CD4-positive, alpha-beta T cell (primary cell): ENCODE measurements around the gene TMEM95. TPM values are rescaled to one million over a fixed set of nuclear protein-coding genes. Genes with fewer than 3 reads are reported as not detected.
"Not testable (repeated sequence)": the region's sequence is repeated elsewhere in the genome, so short reads cannot be mapped to it uniquely, and the experiment has no call there.

Experiments
- ATAC-seq: fragments of 200-7000 bp; cut with Tn5 transposase; one replicate; pipeline ENCODE4 v1.10.0; 2022; ENCODE audit warnings: mild to moderate bottlenecking; ENCODE audit not compliant: poor library complexity
- CTCF ChIA-PET: fragments of 350-600 bp; sonication (Branson Sonifier 250); formaldehyde crosslinking; loops from one replicate; lab custom pipeline; 2021; ENCODE audit warnings: antibody characterized with exemption, inconsistent platforms; lab: Charles Lee
- POLR2A ChIA-PET: fragments of 350-600 bp; sonication (Branson Sonifier 250); formaldehyde crosslinking; loops from one replicate; lab custom pipeline; 2021; ENCODE audit warnings: antibody characterized with exemption, inconsistent platforms; lab: Charles Lee
- DNase-seq, 14 experiments: peaks; one replicate each; pipeline ENCODE4 v3.0.0-alpha.2; 2013 to 2020; ENCODE audit warnings: mixed read lengths in 2 of 14
- H3K27ac ChIP-seq, 2 donors: one replicate each; pipeline versions ENCODE4 v1.5.1 to v1.7.0; 2013; ENCODE audit warnings: low read length in 2 of 2, low read depth in 1 of 2, mild to moderate bottlenecking in 1 of 2
- H3K27me3 ChIP-seq, 2 experiments: 1 replicate in 1 of 2; 2 replicates in 1 of 2; pipeline versions ENCODE4 v1.6.1 to v1.7.0; 2013; ENCODE audit warnings: low read length in 2 of 2, control low read depth in 1 of 2, mild to moderate bottlenecking in 1 of 2, moderate library complexity in 1 of 2; ENCODE audit not compliant: insufficient read depth in 2 of 2, control insufficient read depth in 1 of 2
- H3K36me3 ChIP-seq: one replicate; pipeline ENCODE4 v1.6.1; 2013; ENCODE audit warnings: low read length, control low read depth; ENCODE audit not compliant: insufficient read depth
- H3K4me1 ChIP-seq: one replicate; pipeline ENCODE4 v1.6.1; 2013; ENCODE audit warnings: low read length, control low read depth; ENCODE audit not compliant: insufficient read depth
- H3K4me3 ChIP-seq: one replicate; pipeline ENCODE4 v1.5.1; 2013; ENCODE audit warnings: mild to moderate bottlenecking, low read length, moderate library complexity
- H3K9me3 ChIP-seq, 2 experiments: 1 replicate in 1 of 2; 2 replicates in 1 of 2; pipeline versions ENCODE4 v1.6.1 to v1.7.0; 2013; ENCODE audit warnings: low read length in 2 of 2, mild to moderate bottlenecking in 2 of 2, control low read depth in 1 of 2, moderate library complexity in 1 of 2; ENCODE audit not compliant: control insufficient read depth in 1 of 2, insufficient read depth in 1 of 2
- H3K27ac Mint-ChIP-seq: one replicate; pipeline ENCODE4 v1.8.0; 2020; ENCODE audit warnings: mixed read lengths
- H3K27me3 Mint-ChIP-seq: one replicate; pipeline ENCODE4 v1.8.0; 2021; ENCODE audit warnings: mixed read lengths
- H3K36me3 Mint-ChIP-seq: one replicate; pipeline ENCODE4 v1.8.0; 2021; ENCODE audit warnings: low read depth, mixed read lengths
- H3K4me1 Mint-ChIP-seq: one replicate; pipeline ENCODE4 v1.8.0; 2021; ENCODE audit warnings: low read depth, mixed read lengths
- H3K4me3 Mint-ChIP-seq: one replicate; pipeline ENCODE4 v1.8.0; 2020; ENCODE audit warnings: mild to moderate bottlenecking, mixed read lengths
- H3K9me3 Mint-ChIP-seq: one replicate; pipeline ENCODE4 v1.8.0; 2020; ENCODE audit warnings: mixed read lengths
- CTCF ChIP-seq: fragments of 200-600 bp; IDR thresholded peaks from one replicate; pipeline ENCODE4 v1.8.0; 2022; ENCODE audit warnings: antibody characterized with exemption, mild to moderate bottlenecking
- intact Hi-C, 2 experiments: fragments of 100-400 bp; cut with DNase I in 1 of 2; cut with micrococcal nuclease in 1 of 2; formaldehyde crosslinking; loops; one replicate each; pipeline versions ENCODE4 v1.15.1 to v1.9.0; 2023 to 2025; cut with DNase I, micrococcal nuclease
- total RNA-seq, 174 experiments: library from RNA in 2 of 174; stranded (reverse) in 2 of 174; gene quantifications; one replicate each; pipeline ENCODE4 v1.2.3 and lab custom pipeline; 2021 to 2026

TMEM95 gene
- total RNA-seq, 2 experiments from 2014 or later = not detected

- no peak overlapping the region for H3K4me3 ChIP-seq
- Mint-ChIP-seq H3K36me3 (peaks cover 40% of the 10 kb centered on the region), H3K27me3 (no peaks in the 10 kb centered on the region), H3K9me3 (no peaks in the 10 kb centered on the region), H3K27ac (peak overlapping the region; percentile 91), H3K4me1 (peaks cover 56% of the 10 kb centered on the region), H3K4me3 (peak overlapping the region; percentile 89)
- H3K27ac ChIP-seq = peak overlapping the region; percentile 55 to 64
- H3K9me3 ChIP-seq = no peaks in the 10 kb centered on the region
- TF ChIP-seq CTCF = no peak
- no peak for ATAC-seq
- POLR2A ChIA-PET = interaction anchor here (0.8 to 6.2 kb wide), 5 partner anchors 14 to 352 kb away, joined by 3 to 96 read pairs (median 27); partner anchors contain the start of genes KCTD11 and TP53
- DNase-seq = no peak
- H3K36me3 ChIP-seq = peaks cover 23% of the 10 kb centered on the region
- CTCF ChIA-PET = interaction anchor here (1.5 kb wide), 1 partner anchor 15 kb away, joined by 7 read pairs; no protein-coding TSS in a partner anchor
- peaks cover 89% of the 10 kb centered on the region for H3K4me1 ChIP-seq
- intact Hi-C loops = no loop called here
- H3K27me3 ChIP-seq = no peaks in the 10 kb centered on the region
Measured at GRCh38 chr17:7334938-7335538, 19.9 kb upstream of the TMEM95 start.

GRCh38 chr17:7335765-7336164, 19.2 kb upstream of the TMEM95 start:
- Mint-ChIP-seq H3K27ac (peak overlapping the region; percentile 91), H3K4me1 (peaks cover 53% of the 10 kb centered on the region), H3K4me3 (peak overlapping the region; percentile 89), H3K36me3 (peaks cover 45% of the 10 kb centered on the region)
- not testable (repeated sequence) for H3K9me3 ChIP-seq, H3K27me3 Mint-ChIP-seq, H3K27me3 ChIP-seq, DNase-seq, H3K9me3 Mint-ChIP-seq, ATAC-seq
- POLR2A ChIA-PET = interaction anchor here (0.9 to 6.2 kb wide), 26 partner anchors 8 to 351 kb away, joined by 3 to 96 read pairs (median 6); partner anchors contain the start of genes DVL2, GABARAP, GPS2 and KCTD11
- CTCF ChIA-PET = interaction anchor here (0.9 to 2.5 kb wide), 11 partner anchors 9 to 225 kb away, joined by 3 to 12 read pairs (median 7); partner anchors contain the start of genes SENP3, SLC2A4 and TMEM95
- Histone ChIP-seq H3K4me1 (peaks cover 85% of the 10 kb centered on the region), H3K36me3 (peaks cover 30% of the 10 kb centered on the region), H3K4me3 (peak overlapping the region; percentile 91), H3K27ac (peak overlapping the region; percentile 55 to 64)
- intact Hi-C loops = loop anchor here in 1 of 2 experiments (2.0 kb wide), 1 partner anchor 15 kb away; no protein-coding TSS in a partner anchor

GRCh38 chr17:7336240-7337175, 18.4 kb upstream of the TMEM95 start, which contains the start of gene ACAP1:
Gene ACAP1, plus strand, starts transcription at chr17:7336529. Its CDS starts 206 bp downstream, at chr17:7336735.
- intact Hi-C loops = loop anchor here in 1 of 2 experiments (2.0 kb wide), 1 partner anchor 14 kb away; no protein-coding TSS in a partner anchor
- Histone ChIP-seq H3K9me3 (no peaks in the 10 kb centered on the region), H3K27ac (peak within 1 kb of the TSS; percentile 55 to 64), H3K27me3 (no peaks in the 10 kb centered on the region), H3K4me3 (peak within 1 kb of the TSS; percentile 91), H3K36me3 (peaks cover 36% of the 10 kb centered on the region), H3K4me1 (peaks cover 88% of the 10 kb centered on the region)
- peak; percentile 75 to 95 (median 90) for DNase-seq
- ChIA-PET POLR2A (interaction anchor here (0.7 to 6.2 kb wide), 34 partner anchors 9 to 350 kb away, joined by 3 to 96 read pairs (median 6); partner anchors contain the start of genes DVL2, FXR2, GABARAP and GPS2), CTCF (interaction anchor here (0.9 to 2.5 kb wide), 14 partner anchors 9 to 224 kb away, joined by 3 to 12 read pairs (median 4); partner anchors contain the start of genes GPS2, SENP3, SLC2A4 and TMEM95)
- Mint-ChIP-seq H3K9me3 (no peaks in the 10 kb centered on the region), H3K27me3 (no peaks in the 10 kb centered on the region), H3K4me1 (peaks cover 52% of the 10 kb centered on the region), H3K4me3 (peak within 1 kb of the TSS; percentile 89), H3K27ac (peak within 1 kb of the TSS; percentile 91), H3K36me3 (peaks cover 48% of the 10 kb centered on the region)
- ATAC-seq = peak; percentile 96
- TF ChIP-seq CTCF = no peak

GRCh38 chr17:7337600-7337999, 17.4 kb upstream of the TMEM95 start:
- H3K27me3 Mint-ChIP-seq, H3K27me3 ChIP-seq, H3K9me3 ChIP-seq, ATAC-seq, DNase-seq, H3K9me3 Mint-ChIP-seq: not testable (repeated sequence)
- peak overlapping the region; percentile 89 for H3K4me3 Mint-ChIP-seq
- Histone ChIP-seq H3K4me1 (peaks cover 86% of the 10 kb centered on the region), H3K27ac (peak overlapping the region in 1 of 2 donors; percentile 64), H3K36me3 (peaks cover 47% of the 10 kb centered on the region), H3K4me3 (peak overlapping the region; percentile 91)
- H3K4me1 Mint-ChIP-seq = peaks cover 46% of the 10 kb centered on the region
- ChIA-PET CTCF (interaction anchor here (1.8 to 2.5 kb wide), 5 partner anchors 13 to 223 kb away, joined by 7 to 12 read pairs (median 10); partner anchors contain the start of genes SENP3 and TMEM95), POLR2A (interaction anchor here (0.6 to 6.2 kb wide), 22 partner anchors 7 to 885 kb away, joined by 3 to 96 read pairs (median 8); partner anchors contain the start of genes GABARAP, GPS2, KCTD11 and NEURL4)
- peaks cover 56% of the 10 kb centered on the region for H3K36me3 Mint-ChIP-seq
- H3K27ac Mint-ChIP-seq = peak overlapping the region; percentile 91
- intact Hi-C loops = loop anchor here in 1 of 2 experiments (2.0 kb wide), 1 partner anchor 13 kb away; no protein-coding TSS in a partner anchor
